ENCODE data around the gene HOXB6. TPM values are rescaled to one million over a fixed set of nuclear protein-coding genes. Genes with fewer than 3 reads are reported as not detected.
A peak's percentile ranks its signal among the peaks of the same experiment; 100 is the strongest.

Gene HOXB6
- total and polyA plus RNA-seq, 4 donors = 0.17 to 1.1 (median 0.46) TPM

- H3K9me3 ChIP-seq (ENCODE audit: control insufficient read depth in 4 of 4, low read length in 3 of 4) = no peaks in the 10 kb centered on the region
- H3K36me3 ChIP-seq (ENCODE audit: control insufficient read depth in 4 of 4, insufficient read depth in 3 of 4, low read depth in 1 of 4, low read length in 3 of 4) = no peaks in the 10 kb centered on the region
- WGBS = 15% methylated on average over 43 of the region's 43 CpGs
- H3K4me3 ChIP-seq (ENCODE audit: low read depth in 1 of 3, low read length in 3 of 3) = peak overlapping the region in 1 of 3 donors; percentile 46
- TF ChIP-seq HNF4A (conservative IDR thresholded peaks at IDR 0.05) (no peak), ZBTB33 (IDR thresholded peaks at IDR 0.05) (no peak), TAF1 (conservative IDR thresholded peaks at IDR 0.05) (no peak), ATF3 (IDR thresholded peaks at IDR 0.05) (no peak), MAX (IDR thresholded peaks at IDR 0.05) (no peak), RAD21 (IDR thresholded peaks at IDR 0.05) (no peak), RXRA (IDR thresholded peaks at IDR 0.05) (no peak), REST (IDR thresholded peaks at IDR 0.05) (no peak), YY1 (IDR thresholded peaks at IDR 0.05) (no peak), EGR1 (IDR thresholded peaks at IDR 0.05; ENCODE audit: low read depth in 2 of 2) (no peak), GABPA (IDR thresholded peaks at IDR 0.05 in 1 of 2, conservative IDR thresholded peaks at IDR 0.05 in 1 of 2) (no peak), CTCF (IDR thresholded peaks at IDR 0.05; ENCODE audit: low read depth, low read length, missing input control) (no peak), FOXA1 (IDR thresholded peaks at IDR 0.05) (no peak)
- no peak for DNase-seq (ENCODE audit: low spot score)
- no peak overlapping the region for H3K9ac ChIP-seq (ENCODE audit: low read depth in 1 of 2, low read length in 2 of 2)
- peaks cover 0 to 24% (median 5%) of the 10 kb centered on the region in 4 donors for H3K27me3 ChIP-seq (ENCODE audit: control insufficient read depth in 4 of 4, insufficient read depth in 4 of 4, low read length in 3 of 4)
- peak overlapping the region; percentile 70 to 72 for H3K27ac ChIP-seq (ENCODE audit: low read depth in 1 of 2, low read length in 2 of 2)
- peaks cover 0 to 3% (median 1%) of the 10 kb centered on the region in 4 donors for H3K4me1 ChIP-seq (ENCODE audit: control insufficient read depth in 4 of 4, insufficient read depth in 4 of 4, low read length in 3 of 4)
Observed at GRCh38 chr17:48576479-48577309, 28.1 kb downstream of the HOXB6 start.
